Mesenteric fat pad (tissue), 1 donor: Measurements from ENCODE around the gene KATNIP. TPM values are rescaled to one million over a fixed set of nuclear protein-coding genes. Genes with fewer than 3 reads are reported as not detected.

ENCODE experiments used
- DNase-seq: peaks from one replicate; pipeline ENCODE4 v3.0.0-alpha.2; 2020; ENCODE audit warnings: low spot score
- total RNA-seq: library from RNA; stranded (reverse); fragmentation: NEBNext Ultra II Directional; extraction: Animal tissue kit (Norgen Biotek cat#: 25700); gene quantifications from one replicate; pipeline ENCODE4 v1.2.1, GENCODE V29; 2021
- donor health status: DM: yes; HTN: yes; CAD: no.

KATNIP gene
- total RNA-seq, 1 donor from 2014 or later = 20.5 TPM

- no peak for DNase-seq
Measured at GRCh38 chr16:27579087-27579980, 29.4 kb downstream of the KATNIP start.

- DNase-seq = no peak
Measured at GRCh38 chr16:27582883-27583282, 32.9 kb downstream of the KATNIP start.

GRCh38 chr16:27583634-27584033 lies 33.7 kb downstream of the KATNIP start:
- no peak for DNase-seq

- no peak for DNase-seq
Measured at GRCh38 chr16:27585200-27585599, 35.3 kb downstream of the KATNIP start.

- no peak for DNase-seq
Measured at GRCh38 chr16:27586711-27587110, 36.8 kb downstream of the KATNIP start.

GRCh38 chr16:27588057-27588456 lies 38.1 kb downstream of the KATNIP start:
- no peak for DNase-seq

- no peak for DNase-seq
Measured at GRCh38 chr16:27591837-27592236, 41.9 kb downstream of the KATNIP start.

- no peak for DNase-seq
Measured at GRCh38 chr16:27595475-27595874, 45.5 kb downstream of the KATNIP start.

- no peak for DNase-seq
Measured at GRCh38 chr16:27595993-27596392, 46.0 kb downstream of the KATNIP start.

- DNase-seq = no peak
Measured at GRCh38 chr16:27596411-27596810, 46.5 kb downstream of the KATNIP start.

GRCh38 chr16:27597361-27597760 lies 47.4 kb downstream of the KATNIP start:
- DNase-seq = no peak

- DNase-seq = no peak
Measured at GRCh38 chr16:27598220-27598619, 48.3 kb downstream of the KATNIP start.

GRCh38 chr16:27598931-27599565 lies 49.1 kb downstream of the KATNIP start:
- no peak for DNase-seq

GRCh38 chr16:27599606-27600005 lies 49.7 kb downstream of the KATNIP start:
- no peak for DNase-seq

Other genes with a start within 250 kb of the KATNIP start
- 85.8 TPM for gene IL4R, start 236.2 kb upstream of the KATNIP start, total RNA-seq
- 0.22 TPM for gene IL21R, start 148.0 kb upstream of the KATNIP start, total RNA-seq
- gene GTF3C1, start 231 bp upstream of the KATNIP start, total RNA-seq = 52.1 TPM